VCaP (cell line): ENCODE measurements around the gene ADGRA3.

Source experiments
- H3K27ac ChIP-seq: fragments of 450-650 bp; 2 replicates; pipeline ENCODE4 v1.5.1; 2017
- TF ChIP-seq, protein P1 (sequence below): fragments of 450-650 bp; conservative IDR thresholded peaks from 2 replicates; pipeline ENCODE4 v1.5.1; 2017; ENCODE audit warnings: mild to moderate bottlenecking, moderate library complexity

The ADGRA3 gene

DNA sequence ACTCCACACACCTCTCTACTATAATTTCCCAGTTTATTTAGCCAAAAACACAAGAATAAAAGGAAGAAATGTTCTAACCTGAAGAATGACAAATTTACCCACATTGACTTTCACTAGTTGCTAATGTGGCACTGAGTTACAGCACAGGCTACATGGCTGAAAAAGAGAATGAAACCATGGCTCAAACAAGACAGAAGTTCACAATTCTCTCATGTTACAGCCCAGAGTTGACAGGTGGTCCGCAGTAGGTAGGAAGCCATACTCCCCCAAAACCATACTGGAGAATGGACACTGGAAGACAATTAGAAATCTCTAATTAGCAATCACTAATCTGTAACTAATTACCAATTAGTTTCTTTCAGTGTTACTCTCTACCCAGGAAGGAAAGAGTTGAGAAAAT lies 170.8 kb downstream of the ADGRA3 start:
- no peak overlapping the region for H3K27ac ChIP-seq
- TF ChIP-seq, protein P1, sequence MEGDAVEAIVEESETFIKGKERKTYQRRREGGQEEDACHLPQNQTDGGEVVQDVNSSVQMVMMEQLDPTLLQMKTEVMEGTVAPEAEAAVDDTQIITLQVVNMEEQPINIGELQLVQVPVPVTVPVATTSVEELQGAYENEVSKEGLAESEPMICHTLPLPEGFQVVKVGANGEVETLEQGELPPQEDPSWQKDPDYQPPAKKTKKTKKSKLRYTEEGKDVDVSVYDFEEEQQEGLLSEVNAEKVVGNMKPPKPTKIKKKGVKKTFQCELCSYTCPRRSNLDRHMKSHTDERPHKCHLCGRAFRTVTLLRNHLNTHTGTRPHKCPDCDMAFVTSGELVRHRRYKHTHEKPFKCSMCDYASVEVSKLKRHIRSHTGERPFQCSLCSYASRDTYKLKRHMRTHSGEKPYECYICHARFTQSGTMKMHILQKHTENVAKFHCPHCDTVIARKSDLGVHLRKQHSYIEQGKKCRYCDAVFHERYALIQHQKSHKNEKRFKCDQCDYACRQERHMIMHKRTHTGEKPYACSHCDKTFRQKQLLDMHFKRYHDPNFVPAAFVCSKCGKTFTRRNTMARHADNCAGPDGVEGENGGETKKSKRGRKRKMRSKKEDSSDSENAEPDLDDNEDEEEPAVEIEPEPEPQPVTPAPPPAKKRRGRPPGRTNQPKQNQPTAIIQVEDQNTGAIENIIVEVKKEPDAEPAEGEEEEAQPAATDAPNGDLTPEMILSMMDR = no peak

DNA sequence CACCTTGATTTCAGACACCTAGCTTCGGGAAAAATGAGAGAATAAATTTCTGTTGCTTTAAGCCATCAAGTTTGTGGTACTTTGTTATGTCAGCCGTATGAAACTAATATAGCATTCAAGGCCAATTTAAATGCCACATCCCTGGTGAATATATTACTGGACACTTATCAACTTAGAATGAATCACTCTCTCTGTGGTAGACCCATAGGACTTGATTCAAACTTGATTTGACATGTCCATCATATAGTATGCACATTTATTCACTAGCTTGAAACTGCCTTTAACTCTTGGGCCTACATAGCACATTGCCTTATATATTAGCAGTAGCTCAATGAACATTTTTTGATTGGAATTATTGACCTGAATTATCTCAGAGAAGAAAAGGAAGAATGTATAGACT lies 172.3 kb downstream of the ADGRA3 start:
- H3K27ac ChIP-seq = no peak overlapping the region
- TF ChIP-seq, protein P1 = no peak

DNA sequence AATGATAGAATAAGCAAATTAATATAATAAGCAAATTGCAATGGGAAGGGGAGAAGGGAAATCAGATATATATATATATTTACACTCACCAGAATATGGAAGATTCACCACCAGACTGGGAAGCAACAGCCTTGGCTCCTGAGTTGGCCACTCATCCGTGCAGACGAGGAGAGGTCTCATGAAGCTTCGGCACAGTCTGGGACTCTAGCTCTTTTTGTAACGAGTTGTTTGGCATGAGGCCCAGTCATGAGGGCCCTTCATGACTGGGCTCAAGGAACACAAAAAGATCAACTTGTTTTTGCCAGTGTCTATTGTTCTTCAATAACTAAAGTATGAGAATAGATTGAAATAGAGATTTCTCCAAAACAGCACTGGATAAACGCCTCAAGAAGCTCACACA lies 176.4 kb downstream of the ADGRA3 start:
- H3K27ac ChIP-seq = no peak overlapping the region
- TF ChIP-seq, protein P1 = no peak

DNA sequence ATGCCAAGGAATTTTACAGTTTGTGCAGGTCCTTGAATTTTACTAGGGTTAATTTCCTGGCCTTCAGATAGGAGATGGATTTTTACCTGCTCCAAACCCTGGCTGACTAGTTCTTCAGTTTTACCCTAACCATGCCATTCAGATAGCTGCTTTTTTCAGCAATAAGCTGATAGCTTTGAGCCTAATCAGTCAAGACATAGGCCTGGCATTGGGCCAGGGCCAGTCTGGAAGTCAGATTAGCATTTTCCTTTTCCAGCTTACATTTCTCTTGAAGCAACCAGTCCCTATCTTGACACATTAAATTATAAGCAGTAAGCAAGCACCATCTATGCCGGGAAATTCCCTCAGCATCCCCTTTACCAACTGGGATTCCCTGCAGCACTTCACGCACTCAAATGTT lies 177.1 kb downstream of the ADGRA3 start:
- H3K27ac ChIP-seq = no peak overlapping the region
- TF ChIP-seq, protein P1 = no peak
